Measurements from ENCODE around the gene IL6R.

Gene IL6R

DNA sequence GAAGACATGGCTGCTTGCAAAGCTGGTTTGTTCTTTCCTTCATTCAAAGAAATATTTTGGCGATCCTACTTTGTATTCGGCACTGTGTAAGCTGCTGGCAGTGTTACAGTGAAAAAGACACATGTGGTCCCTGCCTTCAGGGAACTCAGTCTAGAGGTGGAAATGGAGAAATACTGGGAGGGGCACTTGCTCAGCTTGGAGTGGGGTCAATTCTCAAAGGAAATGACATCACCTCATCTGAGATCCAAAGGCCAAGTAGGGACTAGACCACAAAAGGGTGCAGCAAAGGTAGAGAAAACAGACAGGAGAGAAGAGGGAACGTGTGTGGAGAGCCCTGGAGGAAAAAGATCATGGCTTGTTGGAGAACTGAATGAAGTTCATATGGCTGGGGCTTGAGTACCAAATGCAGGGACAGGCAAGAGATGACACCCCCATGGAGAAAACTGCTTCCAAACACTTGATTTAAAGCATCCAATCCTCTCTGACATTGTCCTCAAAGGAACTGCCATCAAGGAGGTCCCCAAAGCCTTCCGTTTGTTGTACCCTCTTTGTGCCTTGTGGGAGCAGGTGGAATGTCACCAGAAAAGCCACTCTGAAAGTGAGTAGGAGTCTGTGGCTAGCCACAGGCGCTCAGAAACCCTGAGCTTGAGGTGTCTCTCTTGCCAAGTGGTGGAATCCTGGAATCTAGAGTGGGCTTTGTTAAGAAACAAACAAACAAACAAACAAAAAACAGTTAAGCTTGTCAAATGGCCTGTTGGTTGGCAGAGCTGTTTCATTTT, 48.6 kb downstream of the IL6R start:
- DNase-seq = no peak

DNA sequence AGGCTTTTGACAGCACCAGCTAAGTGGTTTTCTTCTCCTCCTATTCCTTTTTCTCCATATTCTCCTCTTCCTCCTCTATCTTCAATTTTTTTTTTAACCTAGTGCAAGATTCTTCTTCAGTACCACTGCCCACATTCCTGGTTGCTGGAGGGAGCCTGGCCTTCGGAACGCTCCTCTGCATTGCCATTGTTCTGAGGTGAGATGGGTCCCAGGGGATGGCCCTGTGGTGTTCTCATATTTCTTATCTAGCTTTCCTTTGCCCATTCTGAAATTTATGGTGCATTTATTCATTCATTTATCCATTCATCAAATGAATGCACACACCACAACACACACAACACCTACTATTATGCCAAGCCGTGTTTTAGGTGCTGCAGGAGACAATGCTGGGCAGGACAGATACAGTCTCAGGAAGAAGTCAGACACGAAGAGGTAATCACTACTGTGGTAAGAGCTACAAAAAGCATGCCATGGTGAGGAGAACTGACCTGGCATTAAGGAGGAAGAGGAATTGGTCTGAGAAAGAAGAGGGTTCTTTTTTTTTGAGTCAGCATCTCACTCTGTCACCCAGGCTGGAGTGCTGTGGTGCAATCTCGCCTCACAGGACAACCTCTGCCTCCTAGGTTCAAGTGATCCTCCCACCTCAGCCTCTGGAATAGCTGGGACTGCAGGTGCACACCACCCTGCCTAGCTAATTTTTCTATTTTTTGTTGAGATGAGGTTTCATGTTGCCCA, 49.4 kb downstream of the IL6R start:
- no peak for DNase-seq

DNA sequence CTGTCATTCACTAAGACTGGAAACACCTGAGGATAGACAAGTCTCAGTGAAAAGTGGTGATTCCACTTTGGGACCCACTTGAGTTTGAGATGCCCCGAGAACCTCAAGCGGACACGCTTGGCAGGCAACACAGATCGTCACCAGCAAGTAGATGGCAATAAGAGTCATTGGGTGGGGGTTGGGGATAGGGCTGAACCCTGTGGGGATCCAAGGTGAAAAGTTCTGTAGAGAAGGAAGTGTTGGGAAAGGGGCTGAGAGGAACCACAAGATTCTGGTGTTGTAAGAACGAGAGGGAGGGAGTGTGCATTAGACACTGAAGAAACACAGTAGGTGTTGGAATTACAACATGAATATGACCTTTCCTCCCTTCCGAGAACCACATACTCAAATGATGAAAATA, 51.5 kb downstream of the IL6R start:
- no peak for DNase-seq

DNA sequence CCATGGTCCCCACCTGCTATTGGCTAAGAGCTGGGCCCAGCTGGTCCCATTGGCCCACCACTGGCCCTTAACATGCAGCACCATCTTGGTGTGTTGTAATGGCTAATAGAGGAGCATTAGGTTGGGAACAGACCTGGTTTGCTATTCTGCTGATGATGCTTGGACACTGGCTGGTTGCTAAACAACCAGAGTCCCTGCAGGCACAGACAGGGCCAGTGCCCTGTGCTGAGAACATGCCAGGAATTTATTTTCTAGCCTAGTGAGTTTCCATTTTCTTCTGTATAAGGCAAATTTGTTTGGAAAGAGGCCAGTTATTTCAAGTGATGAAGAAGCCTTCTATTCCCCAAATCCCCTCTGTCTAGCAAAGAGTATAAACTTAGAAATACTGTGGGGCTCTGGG, 53.9 kb downstream of the IL6R start:
- no peak for DNase-seq

DNA sequence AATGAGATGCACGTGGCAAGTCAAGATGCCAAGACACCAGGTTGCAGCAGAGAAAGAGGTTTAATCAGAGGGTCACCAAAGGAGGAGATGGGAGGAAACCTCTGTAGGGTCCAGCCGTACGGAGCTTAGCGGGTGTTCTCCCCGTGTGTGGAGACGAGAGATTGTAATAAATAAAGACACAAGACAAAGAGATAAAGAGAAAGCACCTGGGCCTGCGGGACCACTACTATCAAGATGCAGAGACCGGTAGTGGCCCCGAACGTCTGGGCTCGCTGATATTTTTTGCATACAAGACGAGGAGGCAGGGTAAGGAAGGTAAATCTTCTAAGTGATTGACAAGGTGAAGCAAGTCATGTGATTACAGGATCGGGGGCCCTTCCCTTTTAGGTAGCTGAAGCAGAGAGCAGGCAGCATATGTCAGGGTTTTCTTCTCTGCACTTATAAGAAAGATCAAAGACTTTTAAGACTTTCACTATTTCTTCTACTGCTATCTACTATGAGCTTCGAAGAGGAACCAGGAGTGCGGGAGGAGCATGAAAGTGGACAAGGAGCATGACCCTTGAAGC, 55.6 kb downstream of the IL6R start:
- no peak for DNase-seq

DNA sequence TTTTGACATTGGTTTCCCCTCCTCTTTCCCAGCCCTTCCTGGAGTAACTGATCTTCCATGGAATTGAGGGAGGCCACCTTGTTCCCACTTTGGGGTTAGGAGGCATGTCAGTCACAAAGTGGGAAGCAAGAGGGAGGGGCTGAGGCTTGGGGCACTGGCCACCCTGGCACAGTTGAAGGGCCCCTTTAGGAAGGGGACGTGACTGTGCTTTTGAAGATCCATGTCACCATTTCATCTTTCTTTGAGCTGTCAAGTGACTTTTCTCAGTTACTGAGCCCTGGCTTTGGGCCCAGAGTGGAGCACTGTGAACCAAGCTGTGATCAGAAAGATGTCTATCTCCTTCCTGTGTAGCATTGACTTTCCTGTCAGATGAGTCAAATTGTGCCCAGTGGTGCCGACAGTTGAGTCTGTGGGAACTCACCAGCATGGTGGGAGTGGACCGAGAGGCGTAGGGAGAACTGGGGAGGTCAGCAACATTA, 58.4 kb downstream of the IL6R start:
- DNase-seq = no peak

DNA sequence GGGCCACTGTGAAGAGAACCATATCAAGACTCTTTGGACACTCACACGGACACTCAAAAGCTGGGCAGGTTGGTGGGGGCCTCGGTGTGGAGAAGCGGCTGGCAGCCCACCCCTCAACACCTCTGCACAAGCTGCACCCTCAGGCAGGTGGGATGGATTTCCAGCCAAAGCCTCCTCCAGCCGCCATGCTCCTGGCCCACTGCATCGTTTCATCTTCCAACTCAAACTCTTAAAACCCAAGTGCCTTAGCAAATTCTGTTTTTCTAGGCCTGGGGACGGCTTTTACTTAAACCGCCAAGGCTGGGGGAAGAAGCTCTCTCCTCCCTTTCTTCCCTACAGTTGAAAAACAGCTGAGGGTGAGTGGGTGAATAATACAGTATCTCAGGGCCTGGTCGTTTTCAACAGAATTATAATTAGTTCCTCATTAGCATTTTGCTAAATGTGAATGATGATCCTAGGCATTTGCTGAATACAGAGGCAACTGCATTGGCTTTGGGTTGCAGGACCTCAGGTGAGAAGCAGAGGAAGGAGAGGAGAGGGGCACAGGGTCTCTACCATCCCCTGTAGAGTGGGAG, 60.6 kb downstream of the IL6R start:
- no peak for DNase-seq

DNA sequence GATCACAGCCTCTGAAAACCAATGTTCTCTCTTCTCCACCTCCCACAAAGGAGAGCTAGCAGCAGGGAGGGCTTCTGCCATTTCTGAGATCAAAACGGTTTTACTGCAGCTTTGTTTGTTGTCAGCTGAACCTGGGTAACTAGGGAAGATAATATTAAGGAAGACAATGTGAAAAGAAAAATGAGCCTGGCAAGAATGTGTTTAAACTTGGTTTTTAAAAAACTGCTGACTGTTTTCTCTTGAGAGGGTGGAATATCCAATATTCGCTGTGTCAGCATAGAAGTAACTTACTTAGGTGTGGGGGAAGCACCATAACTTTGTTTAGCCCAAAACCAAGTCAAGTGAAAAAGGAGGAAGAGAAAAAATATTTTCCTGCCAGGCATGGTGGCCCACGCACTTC, 61.1 kb downstream of the IL6R start:
- DNase-seq = no peak

DNA sequence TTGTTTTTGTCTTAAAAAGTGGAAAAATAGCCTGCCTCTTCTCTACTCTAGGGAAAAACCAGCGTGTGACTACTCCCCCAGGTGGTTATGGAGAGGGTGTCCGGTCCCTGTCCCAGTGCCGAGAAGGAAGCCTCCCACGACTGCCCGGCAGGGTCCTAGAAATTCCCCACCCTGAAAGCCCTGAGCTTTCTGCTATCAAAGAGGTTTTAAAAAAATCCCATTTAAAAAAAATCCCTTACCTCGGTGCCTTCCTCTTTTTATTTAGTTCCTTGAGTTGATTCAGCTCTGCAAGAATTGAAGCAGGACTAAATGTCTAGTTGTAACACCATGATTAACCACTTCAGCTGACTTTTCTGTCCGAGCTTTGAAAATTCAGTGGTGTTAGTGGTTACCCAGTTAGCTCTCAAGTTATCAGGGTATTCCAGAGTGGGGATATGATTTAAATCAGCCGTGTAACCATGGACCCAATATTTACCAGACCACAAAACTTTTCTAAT, 61.8 kb downstream of the IL6R start:
- no peak for DNase-seq

DNA sequence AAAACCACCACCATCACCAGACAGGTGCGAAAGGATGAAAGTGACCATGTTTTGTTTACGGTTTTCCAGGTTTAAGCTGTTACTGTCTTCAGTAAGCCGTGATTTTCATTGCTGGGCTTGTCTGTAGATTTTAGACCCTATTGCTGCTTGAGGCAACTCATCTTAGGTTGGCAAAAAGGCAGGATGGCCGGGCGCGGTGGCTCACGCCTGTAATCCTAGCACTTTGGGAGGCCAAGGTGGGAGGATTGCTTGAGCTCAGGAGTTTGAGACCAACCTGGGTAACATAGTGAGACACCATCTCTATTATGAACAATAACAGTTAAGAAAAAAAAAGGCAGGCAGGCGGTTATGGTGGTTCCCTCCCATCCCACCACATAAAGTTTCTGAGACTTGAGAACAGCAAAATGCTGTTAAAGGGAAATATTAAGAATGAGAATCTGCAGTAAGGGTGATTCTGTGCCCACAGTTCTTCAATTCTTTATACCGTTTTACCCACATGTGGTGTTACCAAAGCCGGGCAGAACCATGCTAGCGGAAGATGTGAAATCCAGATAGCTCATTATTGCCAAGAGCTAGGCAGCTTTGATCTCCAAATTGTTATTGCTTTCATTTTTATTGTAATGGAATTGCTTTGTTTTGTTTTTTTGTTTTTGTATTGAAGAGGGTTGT, 62.4 kb downstream of the IL6R start:
- DNase-seq = no peak

DNA sequence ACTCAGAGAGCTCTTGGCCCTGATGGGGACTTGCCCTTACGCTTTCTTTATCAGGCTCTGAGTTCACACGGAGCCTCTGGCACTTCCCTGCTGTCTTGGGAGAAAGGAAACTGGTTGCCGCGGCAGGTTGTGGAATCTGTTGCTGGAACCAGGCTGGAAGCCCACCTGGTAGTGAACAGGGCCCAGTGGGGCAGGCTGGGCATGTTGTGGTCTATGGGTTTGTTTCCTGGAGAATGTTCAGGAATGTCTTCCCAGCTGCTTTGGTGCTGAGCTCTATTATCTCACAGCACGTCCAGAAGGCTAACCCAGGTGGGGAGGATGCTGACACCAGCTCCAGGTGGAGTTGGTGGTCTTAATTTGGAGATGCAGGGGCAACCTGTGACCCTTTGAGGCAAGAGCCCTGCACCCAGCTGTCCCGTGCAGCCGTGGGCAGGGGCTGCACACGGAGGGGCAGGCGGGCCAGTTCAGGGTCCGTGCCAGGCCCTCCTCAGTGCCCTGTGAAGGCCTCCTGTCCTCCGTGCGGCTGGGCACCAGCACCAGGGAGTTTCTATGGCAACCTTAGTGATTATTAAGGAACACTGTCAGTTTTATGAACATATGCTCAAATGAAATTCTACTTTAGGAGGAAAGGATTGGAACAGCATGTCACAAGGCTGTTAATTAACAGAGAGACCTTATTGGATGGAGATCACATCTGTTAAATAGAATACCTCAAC, 63.5 kb downstream of the IL6R start:
- no peak for DNase-seq

DNA sequence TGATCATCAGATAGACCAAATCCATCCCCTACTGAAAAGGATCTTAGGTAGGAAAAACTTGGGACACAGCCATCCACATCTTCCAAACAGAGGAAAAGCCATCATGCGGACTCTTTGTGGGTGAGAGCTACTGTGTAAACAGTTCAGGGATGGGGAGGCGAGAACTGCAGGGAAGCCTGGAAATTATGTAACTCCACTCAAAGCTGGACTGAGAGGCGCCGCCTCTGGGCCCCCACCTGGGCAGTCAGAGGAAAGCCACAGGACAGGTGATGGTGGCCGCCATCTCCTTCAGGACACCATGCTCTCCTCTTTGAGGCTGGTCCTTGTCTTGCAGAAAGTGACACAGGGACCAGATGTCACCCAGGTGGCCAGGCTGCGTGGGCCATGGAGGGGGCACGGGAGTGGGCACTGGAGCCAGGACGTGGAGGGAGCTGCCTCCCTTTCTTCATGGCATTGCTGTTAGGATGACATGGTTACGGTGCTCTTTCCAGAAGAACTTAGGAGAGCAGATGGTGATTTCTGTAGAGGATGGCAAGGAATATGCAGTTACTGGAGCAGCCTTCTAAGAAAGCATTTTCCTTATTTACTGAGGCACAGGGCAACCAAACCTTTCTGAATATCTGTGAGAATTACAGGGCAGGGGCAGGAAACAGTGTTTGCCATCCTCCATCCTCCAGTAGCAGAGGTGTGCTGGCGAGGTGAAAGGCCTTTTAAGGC, 64.9 kb downstream of the IL6R start:
- no peak for DNase-seq

DNA sequence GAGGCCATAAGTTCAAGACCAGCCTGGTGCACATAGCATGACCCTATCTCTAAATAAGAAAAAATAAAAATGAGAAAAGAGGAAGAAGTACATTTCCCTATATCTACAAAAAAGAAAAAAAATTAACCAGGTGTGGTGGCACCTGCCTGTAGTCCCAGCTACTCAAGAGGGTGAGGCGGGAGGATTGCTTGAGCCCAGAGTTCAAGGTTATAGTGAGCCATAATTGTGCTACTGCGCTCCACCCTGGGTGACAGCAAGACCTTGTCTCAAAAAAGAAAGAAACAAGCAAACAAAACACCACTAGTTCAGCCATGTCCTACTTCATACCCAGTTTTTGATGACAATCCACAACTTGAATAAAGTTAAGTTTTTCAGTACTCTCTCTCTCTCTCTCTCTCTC, 66.2 kb downstream of the IL6R start:
- no peak for DNase-seq

DNA sequence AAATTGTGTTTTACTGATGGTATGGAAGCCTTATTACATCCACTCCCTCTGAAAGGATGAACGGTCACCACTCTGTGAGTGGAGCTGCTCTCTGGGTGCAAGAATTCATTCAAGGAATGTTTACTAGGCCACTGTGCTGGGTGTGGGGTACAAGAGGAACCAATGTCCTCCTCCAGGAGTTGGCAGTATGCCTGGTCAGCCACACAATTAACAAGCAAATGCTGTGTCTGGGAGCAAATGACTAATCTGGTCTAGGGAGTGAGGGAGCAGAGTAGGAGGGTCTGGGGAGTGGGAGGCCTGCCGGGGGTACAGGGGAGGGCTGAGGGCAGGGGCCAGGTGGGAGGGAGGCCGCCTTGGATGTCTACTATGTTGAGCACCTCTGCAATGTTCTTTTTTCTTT, 69.7 kb downstream of the IL6R start:
- DNase-seq = peak; percentile 56

DNA sequence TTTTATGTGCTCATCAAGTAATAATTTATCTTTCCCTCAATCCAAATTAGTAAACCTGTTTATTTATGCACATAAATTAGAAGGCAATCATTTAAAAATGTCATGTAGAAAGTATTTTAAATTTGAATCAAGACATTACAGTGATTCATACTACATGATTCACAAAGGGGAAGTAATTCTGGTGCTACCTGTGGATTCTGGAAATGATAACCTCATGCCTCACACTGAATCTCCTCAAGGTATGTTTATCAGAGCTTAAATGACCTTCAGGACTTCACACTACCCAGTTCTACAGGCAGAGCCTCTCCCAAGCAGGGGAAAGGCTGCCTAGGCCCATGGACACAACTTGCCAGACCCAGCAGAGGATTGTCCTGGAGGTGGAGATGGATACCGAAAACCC, 71.6 kb downstream of the IL6R start:
- no peak for DNase-seq

DNA sequence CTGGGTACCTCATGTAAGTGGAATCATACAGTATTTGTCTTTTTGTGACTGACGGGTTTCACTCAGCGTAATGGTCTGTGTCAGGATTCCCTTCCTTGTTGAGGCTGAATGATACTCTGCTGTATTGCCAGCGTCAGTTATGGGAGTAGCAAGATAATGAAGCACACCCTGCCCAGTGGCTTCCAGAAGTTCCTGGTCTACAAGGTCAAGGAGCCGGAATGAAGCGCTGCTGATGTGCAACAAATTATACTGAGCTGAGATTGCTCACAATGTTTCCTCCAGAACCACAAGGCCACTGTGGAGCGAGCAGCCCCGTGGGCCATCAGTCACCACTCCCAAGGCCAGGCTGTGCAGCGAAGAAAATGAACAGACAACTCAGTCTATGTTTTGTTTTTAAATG, 72.9 kb downstream of the IL6R start:
- DNase-seq = no peak

DNA sequence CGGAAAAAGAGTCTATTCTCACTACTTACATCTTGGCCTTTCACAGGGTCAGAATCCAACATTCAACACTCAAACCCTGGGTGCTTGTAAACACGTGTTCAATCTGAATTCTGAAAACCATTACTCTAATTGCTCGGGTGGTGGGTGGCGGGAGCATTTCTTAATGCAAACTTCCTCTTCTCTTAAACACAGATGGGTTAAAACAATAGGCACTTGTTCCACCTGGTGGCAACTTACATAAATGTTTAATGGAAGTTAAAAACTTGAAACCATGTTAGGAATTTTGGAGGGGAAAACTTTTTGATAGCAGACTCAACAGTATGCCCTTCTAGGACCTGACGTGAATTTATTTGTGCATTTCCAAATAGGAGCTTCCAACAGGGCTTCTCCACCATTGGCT, 73.5 kb downstream of the IL6R start:
- no peak for DNase-seq

DNA sequence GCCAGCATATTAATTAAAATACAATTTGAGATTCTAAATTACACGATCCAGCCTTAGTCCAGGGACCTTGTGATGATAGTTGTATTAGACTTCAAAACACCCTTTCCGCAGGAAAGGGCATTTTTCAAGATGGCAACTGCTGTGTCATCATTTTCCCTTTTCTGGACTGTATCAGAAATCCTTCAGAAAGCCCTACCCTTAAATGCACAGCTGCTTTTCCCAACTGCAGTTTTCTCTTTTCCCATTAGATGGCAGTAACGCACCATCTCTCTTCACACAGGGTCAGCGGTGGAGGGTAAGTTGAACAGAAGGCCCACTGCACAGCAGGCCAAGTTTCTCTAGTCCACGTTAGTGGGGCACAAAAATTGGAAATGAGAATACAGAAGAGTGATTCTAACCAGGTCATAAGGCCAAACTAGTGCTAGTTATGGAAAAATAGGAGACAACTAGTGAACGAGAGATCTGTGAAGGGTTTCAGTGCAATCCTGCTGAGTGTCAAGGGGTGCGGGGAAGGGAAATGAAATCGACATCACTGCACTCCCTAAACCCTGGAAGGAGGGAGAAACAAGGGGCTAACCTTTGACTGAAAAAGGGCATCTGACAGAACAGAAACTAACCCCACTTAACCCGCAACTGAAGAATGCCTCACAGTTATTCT, 74.8 kb downstream of the IL6R start:
- peak; percentile 61 for DNase-seq

DNA sequence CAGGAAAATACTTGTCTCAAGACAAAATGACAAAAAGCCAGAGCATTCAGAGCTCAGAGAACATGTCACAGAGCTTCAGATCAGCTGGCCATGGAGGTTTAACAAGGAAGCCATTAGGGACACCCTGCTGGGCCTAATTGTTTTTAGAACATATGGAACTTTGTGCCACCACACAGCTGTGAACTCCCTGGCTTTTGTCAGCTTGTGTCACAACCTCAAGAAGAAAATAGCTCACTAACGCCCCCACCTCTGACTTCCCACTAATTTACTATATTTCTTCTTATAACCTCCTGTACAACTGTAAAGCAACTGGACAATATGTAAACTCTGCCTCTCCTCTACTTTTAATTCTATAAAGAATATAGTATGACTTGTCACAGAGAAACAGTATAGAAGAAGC, 75.9 kb downstream of the IL6R start:
- DNase-seq = no peak

DNA sequence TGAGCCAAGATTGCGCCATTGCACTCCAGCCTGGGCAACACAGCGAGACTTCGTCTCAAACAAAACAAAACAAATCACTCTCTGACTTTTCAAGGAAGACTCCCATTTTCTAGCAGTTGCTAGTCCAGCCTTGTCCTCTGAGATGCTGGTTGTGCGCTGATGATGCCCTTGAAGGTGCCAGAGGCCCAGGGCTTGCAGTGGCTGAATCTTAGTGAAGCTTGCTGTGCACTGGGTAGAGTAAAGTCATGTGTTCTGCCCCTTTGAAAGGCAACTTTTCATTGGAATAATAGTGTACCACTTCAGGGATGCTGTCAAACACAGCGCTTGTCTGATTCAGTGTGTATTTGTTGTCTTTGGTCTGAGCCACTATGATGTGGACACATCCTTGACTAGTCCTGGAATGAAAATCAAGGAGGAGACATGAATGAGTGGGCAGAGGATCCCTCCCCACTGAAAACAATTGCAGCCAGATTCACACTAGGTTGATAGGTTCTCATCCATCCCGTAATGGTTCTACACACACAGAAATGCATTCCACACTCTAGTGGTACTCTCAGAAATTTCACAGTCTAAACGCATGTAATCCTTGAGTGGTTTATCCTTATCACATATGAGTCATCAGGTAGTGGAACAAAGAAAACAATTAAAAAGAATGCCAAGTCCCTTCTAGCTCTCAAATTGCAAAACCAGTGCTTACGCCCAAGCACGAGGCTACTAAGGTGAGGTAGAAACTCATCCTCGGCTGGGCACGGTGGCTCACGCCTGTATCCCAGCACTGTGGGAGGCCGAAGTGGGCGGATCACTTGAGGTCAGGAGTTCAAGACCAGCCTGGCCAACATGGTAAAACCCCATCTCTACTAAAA, 79.0 kb downstream of the IL6R start:
- no peak for DNase-seq

Data from T1000 (cell line).